GM19438 (cell line): ENCODE results near the gene FMN1.

Source experiments
- ATAC-seq: cut with Tn5 transposase; IDR thresholded peaks from one replicate; pipeline ENCODE4 v1.9.1; 2021; ENCODE audit warnings: low read depth; ENCODE audit not compliant: unreplicated experiment

Gene FMN1

GRCh38 chr15:33200444-33200843 lies 5.9 kb upstream of the FMN1 start:
- no peak for ATAC-seq

- ATAC-seq, result no peak
These were observed 4.0 kb upstream of the FMN1 start for GRCh38 chr15:33198541-33198940.

GRCh38 chr15:33197636-33198035 lies 3.1 kb upstream of the FMN1 start:
- ATAC-seq, result no peak

- no peak for ATAC-seq
These were observed 277 bp downstream of the FMN1 start for GRCh38 chr15:33194237-33194636.

- no peak for ATAC-seq
These were observed 2.9 kb downstream of the FMN1 start for GRCh38 chr15:33191591-33191990.

GRCh38 chr15:33190539-33190938 lies 4.0 kb downstream of the FMN1 start:
- ATAC-seq, result no peak

GRCh38 chr15:33188641-33189257 lies 5.8 kb downstream of the FMN1 start:
- no peak for ATAC-seq

GRCh38 chr15:33188159-33188558 lies 6.4 kb downstream of the FMN1 start:
- no peak for ATAC-seq

DNA sequence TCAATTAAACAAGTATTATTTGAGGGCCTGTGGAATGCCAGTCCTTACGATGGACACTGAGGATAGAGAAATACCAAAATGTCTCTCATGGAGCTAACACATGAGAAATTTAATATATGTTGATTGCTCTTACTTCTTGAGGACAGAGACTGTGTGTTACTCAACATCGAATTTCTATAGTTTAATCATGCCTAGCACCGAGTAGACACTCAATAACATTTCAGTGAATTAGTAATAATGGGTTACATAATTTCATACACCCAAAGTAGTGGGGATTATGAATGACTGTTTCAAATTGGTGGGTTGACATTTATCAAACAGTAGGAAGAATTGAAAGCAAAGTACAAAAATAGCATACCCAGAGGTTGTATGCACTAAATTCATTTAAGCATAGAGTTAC lies 11.2 kb downstream of the FMN1 start:
- no peak for ATAC-seq

DNA sequence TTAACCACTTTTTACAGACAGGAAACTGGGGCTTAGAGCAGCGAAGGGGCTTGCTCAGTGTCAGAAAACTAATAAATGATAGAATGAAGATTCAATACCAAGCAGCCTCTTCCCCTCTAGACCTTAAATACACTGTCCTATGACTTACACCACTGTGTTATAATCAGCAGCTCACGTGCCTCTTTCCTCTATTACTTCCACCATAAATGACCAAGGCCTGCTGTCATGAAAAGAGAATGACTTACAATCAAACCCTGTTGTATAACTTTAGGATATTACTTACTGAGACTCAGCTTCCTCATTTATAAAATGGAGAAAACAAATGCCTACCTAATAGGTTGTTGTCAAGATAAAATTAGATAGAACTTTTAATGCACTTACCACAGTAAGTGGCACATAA lies 11.6 kb downstream of the FMN1 start:
- ATAC-seq, result no peak

DNA sequence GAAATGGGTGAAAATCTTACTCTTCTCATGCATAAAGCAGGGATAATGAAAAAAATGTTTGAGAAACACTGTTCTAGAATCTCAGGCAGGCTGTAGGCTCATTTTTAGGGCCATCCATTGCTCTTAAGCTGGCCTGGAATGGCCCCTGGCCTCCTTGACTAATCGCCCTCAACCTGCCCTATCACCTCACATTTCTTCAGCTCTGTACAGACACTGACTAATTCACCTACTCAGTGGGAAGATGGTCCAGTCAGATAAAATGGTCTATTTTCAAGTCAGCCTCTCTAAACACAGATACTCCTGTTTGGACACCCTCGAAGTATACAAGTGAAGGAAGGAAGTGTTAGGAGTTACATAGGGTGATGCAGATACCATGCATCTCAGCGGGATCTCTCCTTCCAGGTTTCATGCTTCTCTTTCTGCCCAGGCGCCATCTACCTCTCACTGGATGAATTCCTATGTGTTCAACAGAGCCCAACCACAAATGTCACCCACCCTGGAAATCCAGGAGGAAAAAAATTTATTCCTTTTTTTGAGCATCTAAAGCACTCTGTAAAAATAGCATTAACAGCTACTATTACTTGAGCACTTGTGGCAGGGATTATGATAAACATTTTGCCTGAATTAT lies 12.1 kb downstream of the FMN1 start:
- ATAC-seq, result no peak

- ATAC-seq, result no peak
These were observed 14.6 kb downstream of the FMN1 start for GRCh38 chr15:33179874-33180273.

DNA sequence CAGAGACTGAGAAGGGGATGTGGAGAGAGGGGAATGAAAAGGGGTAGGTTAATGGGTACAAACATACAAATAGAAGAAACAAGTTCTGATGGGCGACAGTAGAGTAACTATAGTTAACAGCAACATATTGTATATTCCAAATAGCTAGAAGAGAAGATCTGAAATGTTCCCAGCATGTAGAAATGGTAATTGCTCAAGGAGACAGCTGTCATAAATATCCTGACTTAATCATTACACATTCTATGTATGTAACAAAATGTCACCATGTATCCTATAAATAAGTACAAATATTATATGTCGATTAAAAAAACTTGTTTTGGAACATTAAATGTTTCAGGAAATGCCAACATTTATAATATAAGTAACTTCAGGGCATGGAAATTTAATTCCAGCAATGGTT lies 23.3 kb downstream of the FMN1 start:
- no peak for ATAC-seq

- no peak for ATAC-seq
These were observed 24.9 kb downstream of the FMN1 start for GRCh38 chr15:33169625-33170024.

- peak; percentile 77 for ATAC-seq
These were observed 26.1 kb downstream of the FMN1 start for GRCh38 chr15:33168444-33168843.

- ATAC-seq, result no peak
These were observed 30.7 kb downstream of the FMN1 start for GRCh38 chr15:33163816-33164215.

- no peak for ATAC-seq
These were observed 33.3 kb downstream of the FMN1 start for GRCh38 chr15:33161209-33161608.

GRCh38 chr15:33160581-33161165 lies 33.8 kb downstream of the FMN1 start:
- no peak for ATAC-seq

DNA sequence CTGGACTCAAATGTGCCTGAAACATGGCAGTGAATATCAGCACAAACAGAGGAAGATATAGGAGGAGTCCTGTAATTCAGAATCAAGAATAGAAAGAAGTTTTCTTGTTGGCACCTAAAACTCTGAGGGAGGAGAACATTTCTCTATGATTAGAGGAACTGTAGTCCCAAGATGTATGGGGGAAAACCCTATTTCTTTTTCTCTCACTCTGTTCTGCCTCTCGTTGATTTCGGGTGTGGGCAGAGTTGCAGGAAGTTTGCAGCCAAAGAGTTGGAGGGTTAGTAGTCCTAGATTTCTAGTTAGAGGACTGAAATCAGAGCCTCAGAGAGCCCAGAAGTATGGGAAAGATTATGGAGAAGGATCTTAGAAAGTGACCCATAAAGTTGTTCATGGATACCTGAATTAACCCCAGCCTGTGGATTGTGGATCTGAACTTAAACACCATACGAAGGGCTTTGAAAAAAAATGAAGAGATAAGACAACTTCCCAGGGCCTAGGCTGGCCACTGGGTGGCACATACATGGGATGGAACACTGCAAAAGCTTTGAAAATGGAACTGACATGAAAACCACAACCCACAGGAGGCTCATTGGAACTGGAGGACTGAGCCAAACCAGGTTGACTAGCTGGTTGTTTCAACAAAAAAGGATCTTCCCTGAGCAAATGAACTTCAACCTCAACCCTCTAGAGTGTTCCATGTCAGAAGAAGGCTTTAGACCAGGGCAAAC lies 34.6 kb downstream of the FMN1 start:
- no peak for ATAC-seq

DNA sequence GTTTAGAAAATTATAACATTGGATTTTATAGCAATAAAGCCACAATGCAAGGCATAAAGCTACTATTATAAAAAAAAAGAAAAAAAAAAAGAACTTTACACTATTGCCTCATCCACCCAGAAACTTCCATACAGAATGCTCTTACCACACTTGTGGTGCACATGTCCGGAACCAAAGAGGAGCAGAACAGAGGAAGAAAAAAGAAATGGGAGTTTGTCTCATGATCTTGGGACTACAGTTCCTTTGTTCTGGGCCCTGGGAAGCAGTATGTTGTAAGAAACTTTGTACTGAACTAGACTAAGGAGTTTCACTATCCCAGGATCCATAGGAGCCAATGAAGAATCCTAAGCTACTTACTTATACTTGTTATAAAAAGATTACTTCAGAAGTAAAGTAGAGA lies 36.1 kb downstream of the FMN1 start:
- ATAC-seq, result no peak

DNA sequence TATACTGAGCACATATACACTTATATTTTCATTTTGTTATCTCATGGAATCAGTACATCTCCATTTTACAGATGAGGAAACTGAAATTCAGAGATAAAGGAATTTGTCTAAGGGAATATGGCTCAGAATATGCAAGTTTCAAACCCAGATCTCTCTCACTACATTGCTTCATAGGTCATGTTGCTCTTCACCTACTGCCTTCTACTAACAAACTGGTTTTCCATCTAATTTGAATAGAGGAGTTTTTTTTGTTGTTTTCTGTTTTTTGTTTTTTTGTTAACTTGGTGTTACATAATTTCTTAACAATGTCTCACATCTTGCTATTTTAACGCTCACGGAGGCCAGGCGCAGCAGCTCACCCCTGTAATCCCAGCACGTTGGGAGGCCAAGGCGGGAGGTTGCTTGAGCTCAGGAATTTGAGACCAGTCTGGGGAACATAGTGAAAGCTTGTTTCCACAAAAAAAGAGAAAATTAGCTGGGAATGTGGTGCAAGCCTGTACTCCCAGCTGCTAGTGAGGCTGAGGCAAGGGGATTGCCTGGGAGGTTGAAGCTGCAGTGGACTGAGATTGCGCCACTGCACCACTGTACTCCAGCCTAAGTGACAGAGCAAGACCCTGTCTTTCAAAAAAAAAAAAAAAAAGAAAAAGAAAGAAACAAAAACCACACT lies 37.0 kb downstream of the FMN1 start:
- no peak for ATAC-seq
